ENCODE measurements around the gene STIM1.
"Not testable (repeated sequence)": the region's sequence is repeated elsewhere in the genome, so short reads cannot be mapped to it uniquely, and the experiment has no call there.

STIM1 gene

DNA sequence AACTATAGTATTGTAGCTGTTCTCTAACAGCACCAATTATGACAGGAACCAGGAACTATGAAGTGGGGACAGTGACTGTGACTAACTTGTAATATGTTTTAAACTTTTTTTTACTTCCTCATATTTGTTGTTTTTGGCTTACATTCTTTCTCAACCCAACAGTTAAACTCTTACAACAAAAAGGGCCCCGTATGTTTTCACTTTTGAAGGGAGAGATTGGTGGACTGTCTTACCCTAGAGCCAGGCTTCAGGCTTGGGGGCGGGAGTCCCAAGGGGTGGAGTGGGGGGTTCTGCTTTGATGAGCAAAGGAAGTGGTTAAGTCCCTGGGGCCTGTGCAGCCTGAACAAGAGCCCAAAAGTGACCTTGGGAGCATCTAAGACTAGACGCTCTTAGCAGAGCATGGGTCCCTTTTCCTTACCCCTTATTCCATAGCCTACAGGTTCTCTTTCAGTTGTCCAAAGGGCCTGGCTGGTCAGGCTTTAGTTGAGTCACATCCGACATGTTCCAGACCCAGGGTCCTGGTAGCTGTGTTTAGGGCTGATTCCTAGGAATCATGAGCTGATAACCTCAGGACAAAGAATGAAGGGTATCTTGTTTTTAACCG lies 38.8 kb downstream of the STIM1 start:
- DNase-seq (ENCODE audit: low read depth): no peak
- TF ChIP-seq, protein P1, sequence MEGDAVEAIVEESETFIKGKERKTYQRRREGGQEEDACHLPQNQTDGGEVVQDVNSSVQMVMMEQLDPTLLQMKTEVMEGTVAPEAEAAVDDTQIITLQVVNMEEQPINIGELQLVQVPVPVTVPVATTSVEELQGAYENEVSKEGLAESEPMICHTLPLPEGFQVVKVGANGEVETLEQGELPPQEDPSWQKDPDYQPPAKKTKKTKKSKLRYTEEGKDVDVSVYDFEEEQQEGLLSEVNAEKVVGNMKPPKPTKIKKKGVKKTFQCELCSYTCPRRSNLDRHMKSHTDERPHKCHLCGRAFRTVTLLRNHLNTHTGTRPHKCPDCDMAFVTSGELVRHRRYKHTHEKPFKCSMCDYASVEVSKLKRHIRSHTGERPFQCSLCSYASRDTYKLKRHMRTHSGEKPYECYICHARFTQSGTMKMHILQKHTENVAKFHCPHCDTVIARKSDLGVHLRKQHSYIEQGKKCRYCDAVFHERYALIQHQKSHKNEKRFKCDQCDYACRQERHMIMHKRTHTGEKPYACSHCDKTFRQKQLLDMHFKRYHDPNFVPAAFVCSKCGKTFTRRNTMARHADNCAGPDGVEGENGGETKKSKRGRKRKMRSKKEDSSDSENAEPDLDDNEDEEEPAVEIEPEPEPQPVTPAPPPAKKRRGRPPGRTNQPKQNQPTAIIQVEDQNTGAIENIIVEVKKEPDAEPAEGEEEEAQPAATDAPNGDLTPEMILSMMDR (IDR thresholded peaks at IDR 0.05; ENCODE audit: low read depth, low read length, missing control alignments): no peak
- in situ Hi-C loops (cut with HindIII; ENCODE audit: low sequenced_read_pairs): no loop called here
- no peak overlapping the region for H3K4me3 ChIP-seq (ENCODE audit: low read depth, low read length)

- H3K4me3 ChIP-seq (ENCODE audit: low read depth, low read length): no peak overlapping the region
- TF ChIP-seq, protein P1 (IDR thresholded peaks at IDR 0.05; ENCODE audit: low read depth, low read length, missing control alignments): no peak
- DNase-seq (ENCODE audit: low read depth): no peak
- in situ Hi-C loops (cut with HindIII; ENCODE audit: low sequenced_read_pairs): no loop called here
Observed at GRCh38 chr11:3896644-3897043, 41.2 kb downstream of the STIM1 start.

GRCh38 chr11:3900230-3900629 lies 44.8 kb downstream of the STIM1 start:
- in situ Hi-C loops (cut with HindIII; ENCODE audit: low sequenced_read_pairs): loop anchor here (5.0 kb wide), 1 partner anchor 52 kb away; no protein-coding TSS in a partner anchor
- DNase-seq (ENCODE audit: low read depth); H3K4me3 ChIP-seq (ENCODE audit: low read depth, low read length): not testable (repeated sequence)

DNA sequence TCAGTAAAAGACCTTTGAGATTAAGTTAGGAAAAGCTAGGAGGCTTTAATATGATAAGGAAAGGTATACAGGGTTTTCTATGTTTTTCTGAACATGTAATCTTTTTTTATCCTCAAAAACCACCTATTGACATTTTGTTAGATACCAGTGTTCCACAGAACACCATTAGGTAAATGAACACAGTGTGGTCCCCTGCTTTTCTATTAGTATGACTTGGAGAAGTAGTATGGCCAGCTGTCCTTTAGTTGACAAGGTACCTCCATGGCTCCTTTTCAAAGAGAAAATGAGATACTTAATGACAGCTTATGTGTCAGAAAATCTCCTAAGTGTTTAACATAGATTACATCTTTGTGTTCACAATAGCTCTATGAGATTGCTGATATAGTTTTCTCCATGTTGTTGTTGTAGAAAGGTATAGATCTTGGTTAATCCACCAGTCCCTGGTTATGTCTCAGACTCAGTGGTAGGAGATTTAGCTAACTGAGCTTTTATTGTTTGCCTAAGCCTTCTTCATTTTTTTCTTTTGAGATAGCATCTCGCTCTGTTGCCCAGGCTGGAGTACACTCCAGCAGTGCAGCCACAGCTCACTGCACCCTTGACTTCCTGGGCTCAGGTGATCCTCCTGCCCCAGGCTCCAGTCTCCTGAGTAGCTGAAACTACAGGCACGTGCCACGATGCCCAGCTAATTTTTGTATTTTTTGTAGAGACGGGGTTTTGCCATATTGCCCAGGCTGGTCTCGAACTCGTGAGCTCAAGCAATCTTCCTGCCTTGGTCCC lies 46.0 kb downstream of the STIM1 start:
- in situ Hi-C loops (cut with HindIII; ENCODE audit: low sequenced_read_pairs): loop anchor here (5.0 kb wide), 1 partner anchor 51 kb away; no protein-coding TSS in a partner anchor
- DNase-seq (ENCODE audit: low read depth): no peak
- TF ChIP-seq, protein P1 (IDR thresholded peaks at IDR 0.05; ENCODE audit: low read depth, low read length, missing control alignments): no peak
- H3K4me3 ChIP-seq (ENCODE audit: low read depth, low read length): no peak overlapping the region

GRCh38 chr11:3902441-3902840 lies 47.0 kb downstream of the STIM1 start:
- TF ChIP-seq, protein P1 (IDR thresholded peaks at IDR 0.05; ENCODE audit: low read depth, low read length, missing control alignments): no peak
- in situ Hi-C loops (cut with HindIII; ENCODE audit: low sequenced_read_pairs): loop anchor here (5.0 kb wide), 1 partner anchor 50 kb away; no protein-coding TSS in a partner anchor
- DNase-seq (ENCODE audit: low read depth): no peak
- H3K4me3 ChIP-seq (ENCODE audit: low read depth, low read length): no peak overlapping the region

GRCh38 chr11:3903207-3903896 lies 47.9 kb downstream of the STIM1 start:
- TF ChIP-seq, protein P1 (IDR thresholded peaks at IDR 0.05; ENCODE audit: low read depth, low read length, missing control alignments): no peak
- no peak overlapping the region for H3K4me3 ChIP-seq (ENCODE audit: low read depth, low read length)
- DNase-seq (ENCODE audit: low read depth): no peak
- in situ Hi-C loops (cut with HindIII; ENCODE audit: low sequenced_read_pairs): loop anchor here (5.0 kb wide), 1 partner anchor 49 kb away; no protein-coding TSS in a partner anchor
